DMS 273 (cell line): Measurements from ENCODE around the gene ARID1A.

ENCODE experiments used
- DNase-seq: peaks from one replicate; lab custom pipeline; 2025; ENCODE audit not compliant: unreplicated experiment; lab: John Stamatoyannopoulos, UW

Gene ARID1A

GRCh38 chr1:26727476-26727875 is 31.7 kb downstream of the ARID1A start:
- no peak for DNase-seq

- DNase-seq = no peak
These were observed 32.8 kb downstream of the ARID1A start for GRCh38 chr1:26728645-26729044.

GRCh38 chr1:26729633-26730032 is 33.8 kb downstream of the ARID1A start:
- no peak for DNase-seq

- no peak for DNase-seq
These were observed 34.9 kb downstream of the ARID1A start for GRCh38 chr1:26730695-26731094.

GRCh38 chr1:26731233-26731902 is 35.6 kb downstream of the ARID1A start:
- no peak for DNase-seq

- no peak for DNase-seq
These were observed 37.6 kb downstream of the ARID1A start for GRCh38 chr1:26733392-26733791.

- no peak for DNase-seq
These were observed 38.2 kb downstream of the ARID1A start for GRCh38 chr1:26733982-26734381.

- no peak for DNase-seq
These were observed 38.8 kb downstream of the ARID1A start for GRCh38 chr1:26734501-26735058.

GRCh38 chr1:26739329-26739914 is 43.6 kb downstream of the ARID1A start:
- DNase-seq = no peak

GRCh38 chr1:26740023-26740634 is 44.3 kb downstream of the ARID1A start:
- DNase-seq = no peak

GRCh38 chr1:26740952-26741351 is 45.1 kb downstream of the ARID1A start:
- DNase-seq = no peak

- DNase-seq = no peak
These were observed 47.7 kb downstream of the ARID1A start for GRCh38 chr1:26743426-26744059.

- DNase-seq = no peak
These were observed 48.5 kb downstream of the ARID1A start for GRCh38 chr1:26744075-26744959.

- no peak for DNase-seq
These were observed 49.4 kb downstream of the ARID1A start for GRCh38 chr1:26745191-26745590.

- no peak for DNase-seq
These were observed 51.2 kb downstream of the ARID1A start for GRCh38 chr1:26747048-26747447.

GRCh38 chr1:26748351-26748750 is 52.5 kb downstream of the ARID1A start:
- DNase-seq = no peak

GRCh38 chr1:26749458-26749857 is 53.6 kb downstream of the ARID1A start:
- DNase-seq = no peak

- DNase-seq = no peak
These were observed 54.6 kb downstream of the ARID1A start for GRCh38 chr1:26750428-26750827.

GRCh38 chr1:26752519-26752918 is 56.7 kb downstream of the ARID1A start:
- DNase-seq = no peak

GRCh38 chr1:26754086-26754874 is 58.5 kb downstream of the ARID1A start:
- no peak for DNase-seq
